Ovary (tissue), 3 donors: ENCODE results near the gene GABRA4.

Experiments
- CTCF ChIP-seq, 3 donors: fragments of 450-650 bp in 2 of 3; fragments of 200-600 bp in 1 of 3; IDR thresholded peaks; one replicate each; pipeline versions ENCODE4 v1.5.1 to v1.8.0; 2016 to 2022; ENCODE audit warnings: antibody characterized with exemption in 3 of 3, mild to moderate bottlenecking in 1 of 3
- POLR2A ChIP-seq: fragments of 450-650 bp; IDR thresholded peaks from one replicate; pipeline ENCODE4 v1.6.1; 2017; ENCODE audit warnings: antibody characterized with exemption, mild to moderate bottlenecking, moderate library complexity
- donor health status: DM: no; HTN: no; CAD: no.

DNA sequence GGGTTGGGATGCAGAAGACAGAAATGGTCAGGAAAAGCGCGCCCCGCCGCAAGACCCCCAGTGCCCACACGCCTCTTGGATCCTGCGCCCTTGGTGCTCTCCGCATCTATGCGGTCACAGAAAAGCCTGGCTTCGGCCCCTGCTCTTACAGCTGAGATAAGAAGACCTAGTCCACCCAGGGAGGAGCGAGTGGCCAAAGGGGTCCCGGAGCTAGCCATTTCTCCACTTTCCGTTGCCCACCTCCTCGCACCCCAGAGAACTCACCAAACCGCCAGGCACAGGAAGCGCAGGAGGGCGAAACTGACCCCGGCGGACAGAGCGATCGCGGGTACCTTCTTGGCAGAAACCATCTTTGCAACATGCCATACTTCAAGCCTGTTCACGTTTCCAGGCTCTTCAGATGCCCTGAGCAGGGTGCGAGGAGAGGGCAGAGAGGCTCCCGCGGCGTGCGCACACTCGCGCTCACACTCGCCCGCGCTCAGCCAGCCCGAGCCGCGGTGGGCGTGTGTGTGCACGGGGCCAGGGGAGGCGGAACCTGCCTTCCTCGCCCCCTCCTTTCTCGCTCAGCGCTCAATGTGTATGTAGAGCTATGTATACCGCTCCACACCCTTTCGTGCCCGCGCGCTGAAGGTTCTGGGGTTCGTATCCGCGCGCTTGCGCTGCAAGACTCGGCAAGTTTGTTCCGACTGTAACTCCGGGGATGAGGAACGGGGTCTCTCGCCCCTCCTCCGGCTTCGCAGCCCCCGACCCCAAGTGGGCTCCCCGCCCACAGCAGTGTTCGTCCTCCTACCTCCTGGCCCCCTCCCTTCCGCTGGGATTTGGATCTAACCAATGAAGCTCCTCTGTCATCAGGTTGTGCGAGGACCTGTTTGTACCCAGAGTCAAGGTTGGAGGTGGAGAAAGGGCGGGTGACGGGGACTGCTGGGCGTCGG is at the start of gene GABRA4:
- TF ChIP-seq POLR2A (no peak), CTCF (IDR thresholded peaks at IDR 0.05) (no peak)
